Measurements from ENCODE around the gene LTBP2. TPM values are rescaled to one million over a fixed set of nuclear protein-coding genes. Genes with fewer than 3 reads are reported as not detected.

Gene LTBP2
- total RNA-seq, 1 experiment from 2014 or later, result 1.5 TPM

GRCh38 chr14:74580275-74580672 lies 31.8 kb downstream of the LTBP2 start:
- Histone ChIP-seq H2AFZ (ENCODE audit: low read depth, low read length, poor library complexity, severe bottlenecking) (peak overlapping the region; percentile 91), H3K27me3 (ENCODE audit: insufficient read depth, low read length) (no peaks in the 10 kb centered on the region), H3K9ac (ENCODE audit: low read length) (peak overlapping the region; percentile 32; the same call in 1 of the 2 replicates), H4K20me1 (ENCODE audit: insufficient read depth) (no peaks in the 10 kb centered on the region), H3K9me3 (ENCODE audit: control insufficient read depth in 1 of 2, insufficient read depth in 1 of 2, low read depth in 1 of 2, low read length in 2 of 2) (no peaks in the 10 kb centered on the region), H3K4me3 (replicated peaks in 1 of 2; ENCODE audit: low read depth in 1 of 2, low read length in 2 of 2) (peak overlapping the region in 1 of 2 experiments; percentile 22; a peak in 1 of 4 replicates), H3K36me3 (ENCODE audit: control insufficient read depth in 1 of 2, insufficient read depth in 2 of 2, low read length in 2 of 2) (no peaks in the 10 kb centered on the region), H3K4me2 (ENCODE audit: low read length) (peak overlapping the region; percentile 68), H3K4me1 (ENCODE audit: control insufficient read depth in 1 of 2, insufficient read depth in 2 of 2, low read length in 2 of 2) (peaks cover 40 to 70% of the 10 kb centered on the region in 2 experiments), H3K79me2 (ENCODE audit: insufficient read depth, low read length) (no peaks in the 10 kb centered on the region), H3K9me2 (ENCODE audit: insufficient read depth) (no peaks in the 10 kb centered on the region), H3K27ac (ENCODE audit: low read depth, low read length) (peak overlapping the region; percentile 68)
- DNase-seq (ENCODE audit: low read depth, low spot score), result no peak
- ChIA-PET RAD21 (ENCODE audit: low non-redundant PET in 1 of 2, low total read pairs in 2 of 2, uncharacterized antibody in 2 of 2, unreplicated experiment in 2 of 2) (no interaction called here), CTCF (no interaction called here), POLR2A (no interaction called here)
- no TSS peak for BruUV-seq (replicated peaks)
- intact Hi-C loops (cut with micrococcal nuclease), result no loop called here
- no peak; the same call in 1 of the 2 replicates for ATAC-seq
- no peak for TF ChIP-seq SRF (IDR thresholded peaks at IDR 0.05; ENCODE audit: low read depth)
- TF ChIP-seq SIN3A (IDR thresholded peaks at IDR 0.05; ENCODE audit: low read depth), result no peak
- TF ChIP-seq ELF1 (IDR thresholded peaks at IDR 0.05; ENCODE audit: borderline replicate concordance, low read depth), result no peak
- TF ChIP-seq YY1 (IDR thresholded peaks at IDR 0.05; ENCODE audit: extremely low read depth, insufficient replicate concordance, low read depth, low read length), result no peak
- TF ChIP-seq CTCF (IDR thresholded peaks at IDR 0.05 in 2 of 3, conservative IDR thresholded peaks at IDR 0.05 in 1 of 3; ENCODE audit: borderline replicate concordance in 1 of 3, insufficient read depth in 1 of 3, low read depth in 2 of 3, low read length in 2 of 3), result no peak
- no peak for TF ChIP-seq FOSL1 (IDR thresholded peaks at IDR 0.05; ENCODE audit: low read depth)
- TF ChIP-seq SP1 (IDR thresholded peaks at IDR 0.05; ENCODE audit: low read depth), result no peak
- TF ChIP-seq POLR2A (IDR thresholded peaks at IDR 0.05; ENCODE audit: borderline replicate concordance, extremely low read depth, insufficient read depth, insufficient read length), result no peak
- no peak for TF ChIP-seq ZFX (IDR thresholded peaks at IDR 0.05)
- TF ChIP-seq TCF7L2 (IDR thresholded peaks at IDR 0.05; ENCODE audit: borderline replicate concordance, extremely low read depth, insufficient read depth, insufficient read length), result no peak
- TF ChIP-seq, protein P1, sequence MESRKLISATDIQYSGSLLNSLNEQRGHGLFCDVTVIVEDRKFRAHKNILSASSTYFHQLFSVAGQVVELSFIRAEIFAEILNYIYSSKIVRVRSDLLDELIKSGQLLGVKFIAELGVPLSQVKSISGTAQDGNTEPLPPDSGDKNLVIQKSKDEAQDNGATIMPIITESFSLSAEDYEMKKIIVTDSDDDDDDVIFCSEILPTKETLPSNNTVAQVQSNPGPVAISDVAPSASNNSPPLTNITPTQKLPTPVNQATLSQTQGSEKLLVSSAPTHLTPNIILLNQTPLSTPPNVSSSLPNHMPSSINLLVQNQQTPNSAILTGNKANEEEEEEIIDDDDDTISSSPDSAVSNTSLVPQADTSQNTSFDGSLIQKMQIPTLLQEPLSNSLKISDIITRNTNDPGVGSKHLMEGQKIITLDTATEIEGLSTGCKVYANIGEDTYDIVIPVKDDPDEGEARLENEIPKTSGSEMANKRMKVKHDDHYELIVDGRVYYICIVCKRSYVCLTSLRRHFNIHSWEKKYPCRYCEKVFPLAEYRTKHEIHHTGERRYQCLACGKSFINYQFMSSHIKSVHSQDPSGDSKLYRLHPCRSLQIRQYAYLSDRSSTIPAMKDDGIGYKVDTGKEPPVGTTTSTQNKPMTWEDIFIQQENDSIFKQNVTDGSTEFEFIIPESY (IDR thresholded peaks at IDR 0.05; ENCODE audit: extremely low read depth, insufficient replicate concordance, low read length), result no peak
- no peak for TF ChIP-seq CEBPB (IDR thresholded peaks at IDR 0.05; ENCODE audit: low read depth)
- no peak for TF ChIP-seq ZNF274 (IDR thresholded peaks at IDR 0.05; ENCODE audit: low read depth, low read length)
- TF ChIP-seq EZH2phosphoT487 (IDR thresholded peaks at IDR 0.05; ENCODE audit: borderline replicate concordance), result no peak
- no peak for TF ChIP-seq POLR2AphosphoS5 (IDR thresholded peaks at IDR 0.05; ENCODE audit: low read depth, low read length)
- no peak for TF ChIP-seq EZH2 (IDR thresholded peaks at IDR 0.05)
- no peak for TF ChIP-seq MAX (IDR thresholded peaks at IDR 0.05)
- TF ChIP-seq EGR1 (IDR thresholded peaks at IDR 0.05; ENCODE audit: low read depth), result no peak
- TF ChIP-seq, protein P2, sequence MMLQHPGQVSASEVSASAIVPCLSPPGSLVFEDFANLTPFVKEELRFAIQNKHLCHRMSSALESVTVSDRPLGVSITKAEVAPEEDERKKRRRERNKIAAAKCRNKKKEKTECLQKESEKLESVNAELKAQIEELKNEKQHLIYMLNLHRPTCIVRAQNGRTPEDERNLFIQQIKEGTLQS (IDR thresholded peaks at IDR 0.05), result no peak
- TF ChIP-seq JUND (IDR thresholded peaks at IDR 0.05), result no peak
